Peyer's patch (tissue), 4 donors: Measurements from ENCODE around the gene CHRNG.

Source experiments
- CTCF ChIP-seq, 6 experiments: fragments of 450-650 bp in 4 of 6; fragments of 200-600 bp in 2 of 6; sonication (generic) in 1 of 6; IDR thresholded peaks; one replicate each; pipeline ENCODE4 v1.5.1; 2017 to 2019; ENCODE audit warnings: antibody characterized with exemption in 6 of 6, mild to moderate bottlenecking in 3 of 6, moderate library complexity in 1 of 6
- POLR2A ChIP-seq, 2 donors: fragments of 450-650 bp; IDR thresholded peaks; one replicate each; pipeline ENCODE4 v1.5.1; 2017; ENCODE audit warnings: antibody characterized with exemption in 2 of 2, mild to moderate bottlenecking in 2 of 2, moderate library complexity in 2 of 2

GRCh38 chr2:232502511-232502910, 37.0 kb upstream of the CHRNG start:
- TF ChIP-seq CTCF (IDR thresholded peaks at IDR 0.05) (no peak), POLR2A (IDR thresholded peaks at IDR 0.05) (no peak)
